Measurements from ENCODE around the gene ALG12.

GRCh38 chr22:49907807-49908206, 10.4 kb downstream of the ALG12 start:
- TF ChIP-seq, protein P1, sequence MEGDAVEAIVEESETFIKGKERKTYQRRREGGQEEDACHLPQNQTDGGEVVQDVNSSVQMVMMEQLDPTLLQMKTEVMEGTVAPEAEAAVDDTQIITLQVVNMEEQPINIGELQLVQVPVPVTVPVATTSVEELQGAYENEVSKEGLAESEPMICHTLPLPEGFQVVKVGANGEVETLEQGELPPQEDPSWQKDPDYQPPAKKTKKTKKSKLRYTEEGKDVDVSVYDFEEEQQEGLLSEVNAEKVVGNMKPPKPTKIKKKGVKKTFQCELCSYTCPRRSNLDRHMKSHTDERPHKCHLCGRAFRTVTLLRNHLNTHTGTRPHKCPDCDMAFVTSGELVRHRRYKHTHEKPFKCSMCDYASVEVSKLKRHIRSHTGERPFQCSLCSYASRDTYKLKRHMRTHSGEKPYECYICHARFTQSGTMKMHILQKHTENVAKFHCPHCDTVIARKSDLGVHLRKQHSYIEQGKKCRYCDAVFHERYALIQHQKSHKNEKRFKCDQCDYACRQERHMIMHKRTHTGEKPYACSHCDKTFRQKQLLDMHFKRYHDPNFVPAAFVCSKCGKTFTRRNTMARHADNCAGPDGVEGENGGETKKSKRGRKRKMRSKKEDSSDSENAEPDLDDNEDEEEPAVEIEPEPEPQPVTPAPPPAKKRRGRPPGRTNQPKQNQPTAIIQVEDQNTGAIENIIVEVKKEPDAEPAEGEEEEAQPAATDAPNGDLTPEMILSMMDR (conservative IDR thresholded peaks at IDR 0.05; ENCODE audit: low read length) = no peak
- no peak for TF ChIP-seq EZH2phosphoT487 (IDR thresholded peaks at IDR 0.05; ENCODE audit: borderline replicate concordance, low read depth, low read length)

All from OCI-LY7 (cell line).